Common myeloid progenitor, CD34-positive (primary cell): ENCODE measurements around the gene UBALD2.

Experiments used
- CTCF ChIA-PET: fragments of 350-600 bp; sonication (Branson Sonifier 250); formaldehyde crosslinking; loops from one replicate; lab custom pipeline; 2021; ENCODE audit warnings: antibody characterized with exemption; lab: Charles Lee
- POLR2A ChIA-PET: fragments of 350-600 bp; sonication (Branson Sonifier 250); formaldehyde crosslinking; loops from one replicate; lab custom pipeline; 2021; ENCODE audit warnings: antibody characterized with exemption; lab: Charles Lee
- DNase-seq, 3 donors: peaks; one replicate each; pipeline versions ENCODE4 v3.0.0 to v3.0.0-alpha.2; 2013
- H3K27ac ChIP-seq, 2 experiments: 1 replicate in 1 of 2; 2 replicates in 1 of 2; pipeline ENCODE4 v1.7.0; 2013; ENCODE audit warnings: inconsistent platforms in 2 of 2, low read length in 2 of 2, mild to moderate bottlenecking in 2 of 2, low read depth in 1 of 2, moderate library complexity in 1 of 2; ENCODE audit not compliant: severe bottlenecking in 2 of 2, insufficient read depth in 1 of 2, poor library complexity in 1 of 2
- H3K27me3 ChIP-seq, 5 experiments: replicated peaks in 2 of 5; 1 replicate in 3 of 5; 2 replicates in 2 of 5; pipeline versions ENCODE4 v1.6.1 to v1.7.0; 2013; ENCODE audit warnings: low read length in 4 of 5, mild to moderate bottlenecking in 2 of 5, moderate library complexity in 2 of 5, inconsistent platforms in 1 of 5; ENCODE audit not compliant: insufficient read depth in 5 of 5, control insufficient read depth in 4 of 5
- H3K36me3 ChIP-seq, 4 experiments: 1 replicate in 2 of 4; 2 replicates in 2 of 4; pipeline versions ENCODE4 v1.6.1 to v1.7.0; 2013; ENCODE audit warnings: low read length in 3 of 4, control low read depth in 1 of 4, mild to moderate bottlenecking in 1 of 4; ENCODE audit not compliant: control insufficient read depth in 4 of 4, insufficient read depth in 4 of 4
- H3K4me1 ChIP-seq, 4 experiments: 1 replicate in 3 of 4; 2 replicates in 1 of 4; pipeline versions ENCODE4 v1.6.1 to v1.7.1; 2013; ENCODE audit warnings: low read length in 3 of 4, mild to moderate bottlenecking in 3 of 4, control low read depth in 1 of 4, inconsistent platforms in 1 of 4, moderate library complexity in 1 of 4; ENCODE audit not compliant: control insufficient read depth in 4 of 4, insufficient read depth in 4 of 4; ENCODE audit errors: control extremely low read depth in 1 of 4
- H3K4me3 ChIP-seq, 7 experiments: 1 replicate in 4 of 7; 2 replicates in 3 of 7; pipeline versions ENCODE4 v1.5.1 to v1.7.0; 2013; ENCODE audit warnings: mild to moderate bottlenecking in 7 of 7, low read length in 6 of 7, moderate library complexity in 6 of 7, inconsistent platforms in 2 of 7, low read depth in 2 of 7, control low read depth in 1 of 7; ENCODE audit not compliant: insufficient read depth in 4 of 7, control insufficient read depth in 1 of 7; ENCODE audit errors: extremely low read depth in 1 of 7
- H3K9me3 ChIP-seq, 5 experiments: 1 replicate in 4 of 5; 2 replicates in 1 of 5; pipeline versions ENCODE4 v1.6.1 to v1.7.1; 2013; ENCODE audit warnings: low read length in 4 of 5, mild to moderate bottlenecking in 2 of 5, inconsistent platforms in 1 of 5, low read depth in 1 of 5, moderate library complexity in 1 of 5; ENCODE audit not compliant: control insufficient read depth in 4 of 5, insufficient read depth in 2 of 5; ENCODE audit errors: control extremely low read depth in 1 of 5
- WGBS: methylation state at CpG from one replicate; pipeline ENCODE4 v1.1.5; 2013; ENCODE audit not compliant: insufficient coverage; 5-methylcytosine and 5-hydroxymethylcytosine counted together

Gene UBALD2

DNA sequence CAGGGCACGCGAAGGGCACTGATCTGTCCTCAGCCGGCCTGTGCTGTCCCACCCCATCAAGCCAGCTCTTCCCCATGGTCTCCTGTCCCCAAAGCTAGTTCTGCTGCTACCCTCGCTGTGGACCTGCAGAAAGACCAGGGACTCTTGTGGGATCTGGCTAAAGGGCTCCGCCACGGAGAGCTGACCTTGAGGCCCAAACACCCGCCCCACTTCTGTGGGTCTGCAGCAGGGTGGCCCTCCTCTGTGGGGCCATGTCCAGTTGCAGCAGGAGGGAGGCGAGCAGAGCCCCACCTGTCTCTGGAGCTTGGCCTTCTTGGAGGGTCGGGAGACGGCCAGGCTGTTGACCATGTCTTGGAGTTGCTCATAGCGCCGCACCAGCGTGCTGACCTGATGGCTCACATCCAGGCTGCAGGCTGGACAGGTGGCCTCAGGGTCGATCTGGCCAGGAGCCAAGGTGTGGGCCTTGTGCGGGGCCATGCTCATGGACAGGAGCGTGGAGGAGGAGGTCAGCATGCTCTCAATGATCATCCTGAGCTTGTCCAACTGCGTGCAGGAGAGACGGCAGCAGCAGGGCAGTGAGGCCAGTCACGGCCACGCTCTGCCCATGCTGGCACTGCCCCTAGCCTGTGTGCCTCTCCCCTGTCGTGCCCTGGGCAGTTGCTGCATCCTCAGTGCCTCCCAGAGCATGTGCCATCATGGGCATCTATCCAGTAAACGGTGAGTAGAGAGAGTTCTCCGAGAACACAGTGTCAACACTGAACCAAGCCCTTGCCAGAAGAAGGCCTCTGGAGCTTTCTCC lies 16.6 kb downstream of the UBALD2 start:
- ChIA-PET POLR2A (no interaction called here), CTCF (interaction anchor here (0.8 to 6.1 kb wide), 9 partner anchors 8 to 281 kb away, joined by 3 to 110 read pairs (median 4); partner anchors contain the start of gene CDK3)
- no peaks in the 10 kb centered on the region for H3K36me3 ChIP-seq
- peaks cover 0 to 7% (median 0%) of the 10 kb centered on the region in 4 experiments for H3K4me1 ChIP-seq
- H3K27me3 ChIP-seq: no peaks in the 10 kb centered on the region
- DNase-seq: no peak
- WGBS: 97% methylated on average over 20 of the region's 23 CpGs
- H3K4me3 ChIP-seq: no peak overlapping the region
- no peaks in the 10 kb centered on the region for H3K9me3 ChIP-seq
- no peak overlapping the region for H3K27ac ChIP-seq

DNA sequence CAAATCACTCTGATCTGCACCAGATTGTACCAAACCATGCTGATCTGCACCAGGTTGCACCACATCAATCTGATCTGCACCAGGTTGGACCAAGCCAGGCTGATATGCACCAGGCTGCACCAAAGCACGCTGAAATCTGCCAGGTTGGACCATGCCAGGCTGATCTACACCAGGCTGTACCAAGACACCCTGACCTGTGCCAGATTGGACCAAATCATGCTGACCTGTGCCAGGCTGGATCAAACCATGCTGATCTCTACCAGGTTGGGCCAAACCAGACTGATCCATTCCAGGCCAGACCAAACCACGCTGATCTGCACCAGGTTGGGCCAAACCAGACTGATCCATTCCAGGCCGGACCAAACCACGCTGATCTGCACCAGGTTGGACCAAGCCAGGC lies 27.4 kb downstream of the UBALD2 start:
- WGBS: 100% methylated on average over 4 of the region's 4 CpGs
- Histone ChIP-seq H3K4me1 (no peaks in the 10 kb centered on the region), H3K9me3 (no peaks in the 10 kb centered on the region), H3K36me3 (peaks cover 0 to 12% (median 1%) of the 10 kb centered on the region in 4 experiments), H3K4me3 (no peak overlapping the region), H3K27me3 (no peaks in the 10 kb centered on the region), H3K27ac (no peak overlapping the region)
- ChIA-PET POLR2A (no interaction called here), CTCF (no interaction called here)
- no peak for DNase-seq

- WGBS: 96% methylated on average over 7 of the region's 7 CpGs
These were observed 28.0 kb downstream of the UBALD2 start for GRCh38 chr17:76293106-76293505.

GRCh38 chr17:76296186-76296585 lies 31.0 kb downstream of the UBALD2 start:
- Histone ChIP-seq H3K9me3 (no peaks in the 10 kb centered on the region), H3K27ac (no peak overlapping the region), H3K4me3 (no peak overlapping the region), H3K27me3 (no peaks in the 10 kb centered on the region), H3K4me1 (no peaks in the 10 kb centered on the region), H3K36me3 (peaks cover 0 to 9% (median 1%) of the 10 kb centered on the region in 4 experiments)
- ChIA-PET POLR2A (no interaction called here), CTCF (interaction anchor here (1.0 to 18.5 kb wide), 3 partner anchors 17 to 181 kb away, joined by 3 to 226 read pairs (median 4); no protein-coding TSS in a partner anchor)
- 100% methylated on average over 3 of the region's 4 CpGs for WGBS
- no peak for DNase-seq

More at GRCh38 chr17:76293106-76293505, 28.0 kb downstream of the UBALD2 start:
- no peaks in the 10 kb centered on the region for H3K27me3 ChIP-seq
- H3K9me3 ChIP-seq: no peaks in the 10 kb centered on the region
- DNase-seq: no peak
- H3K27ac ChIP-seq: no peak overlapping the region
- H3K36me3 ChIP-seq: peaks cover 0 to 12% (median 1%) of the 10 kb centered on the region in 4 experiments
- no peaks in the 10 kb centered on the region for H3K4me1 ChIP-seq
- no peak overlapping the region for H3K4me3 ChIP-seq
- POLR2A ChIA-PET: no interaction called here
- CTCF ChIA-PET: interaction anchor here (18.5 kb wide), 1 partner anchor 108 kb away, joined by 226 read pairs; no protein-coding TSS in a partner anchor

- DNase-seq: no peak
- WGBS: 100% methylated on average over 3 of the region's 5 CpGs
- H3K4me1 ChIP-seq: no peaks in the 10 kb centered on the region
- no peak overlapping the region for H3K4me3 ChIP-seq
- no peaks in the 10 kb centered on the region for H3K9me3 ChIP-seq
- no peak overlapping the region for H3K27ac ChIP-seq
- H3K27me3 ChIP-seq: no peaks in the 10 kb centered on the region
- CTCF ChIA-PET: interaction anchor here (1.2 to 18.5 kb wide), 4 partner anchors 17 to 217 kb away, joined by 4 to 226 read pairs (median 8); no protein-coding TSS in a partner anchor
- POLR2A ChIA-PET: no interaction called here
- peaks cover 0 to 2% (median 1%) of the 10 kb centered on the region in 4 experiments for H3K36me3 ChIP-seq
These were observed 31.7 kb downstream of the UBALD2 start for GRCh38 chr17:76296889-76297288.

- DNase-seq: no peak
- ChIA-PET POLR2A (interaction anchor here (0.7 kb wide), 1 partner anchor 88 kb away, joined by 6 read pairs; no protein-coding TSS in a partner anchor), CTCF (interaction anchor here (0.7 to 18.5 kb wide), 7 partner anchors 18 to 386 kb away, joined by 3 to 226 read pairs (median 4); partner anchors contain the start of gene SPHK1)
- peaks cover 0 to 2% (median 0%) of the 10 kb centered on the region in 4 experiments for H3K36me3 ChIP-seq
- 100% methylated on average over 1 of the region's 3 CpGs for WGBS
- H3K4me3 ChIP-seq: no peak overlapping the region
- no peak overlapping the region for H3K27ac ChIP-seq
- no peaks in the 10 kb centered on the region for H3K27me3 ChIP-seq
- no peaks in the 10 kb centered on the region for H3K4me1 ChIP-seq
- H3K9me3 ChIP-seq: no peaks in the 10 kb centered on the region
These were observed 32.3 kb downstream of the UBALD2 start for GRCh38 chr17:76297436-76297835.
